NCI-H460 (cell line): ENCODE measurements around the gene IFT81. TPM values are rescaled to one million over a fixed set of nuclear protein-coding genes. Genes with fewer than 3 reads are reported as not detected.
"Not testable (repeated sequence)": the region's sequence is repeated elsewhere in the genome, so short reads cannot be mapped to it uniquely, and the experiment has no call there.

Experiments used
- DNase-seq: peaks from one replicate; pipeline ENCODE4 v3.0.0-alpha.2; 2016; ENCODE audit warnings: low read depth; ENCODE audit errors: extremely low read depth
- total RNA-seq: library from RNA; depleted of rRNA; stranded (reverse); fragments of >200 nt; shearing (Covaris generic); gene quantifications from 2 replicates; pipeline ENCODE4 v1.2.3, GENCODE V29; 2014

Gene IFT81
- total RNA-seq, 1 experiment from 2014 or later: 10.3 TPM

DNA sequence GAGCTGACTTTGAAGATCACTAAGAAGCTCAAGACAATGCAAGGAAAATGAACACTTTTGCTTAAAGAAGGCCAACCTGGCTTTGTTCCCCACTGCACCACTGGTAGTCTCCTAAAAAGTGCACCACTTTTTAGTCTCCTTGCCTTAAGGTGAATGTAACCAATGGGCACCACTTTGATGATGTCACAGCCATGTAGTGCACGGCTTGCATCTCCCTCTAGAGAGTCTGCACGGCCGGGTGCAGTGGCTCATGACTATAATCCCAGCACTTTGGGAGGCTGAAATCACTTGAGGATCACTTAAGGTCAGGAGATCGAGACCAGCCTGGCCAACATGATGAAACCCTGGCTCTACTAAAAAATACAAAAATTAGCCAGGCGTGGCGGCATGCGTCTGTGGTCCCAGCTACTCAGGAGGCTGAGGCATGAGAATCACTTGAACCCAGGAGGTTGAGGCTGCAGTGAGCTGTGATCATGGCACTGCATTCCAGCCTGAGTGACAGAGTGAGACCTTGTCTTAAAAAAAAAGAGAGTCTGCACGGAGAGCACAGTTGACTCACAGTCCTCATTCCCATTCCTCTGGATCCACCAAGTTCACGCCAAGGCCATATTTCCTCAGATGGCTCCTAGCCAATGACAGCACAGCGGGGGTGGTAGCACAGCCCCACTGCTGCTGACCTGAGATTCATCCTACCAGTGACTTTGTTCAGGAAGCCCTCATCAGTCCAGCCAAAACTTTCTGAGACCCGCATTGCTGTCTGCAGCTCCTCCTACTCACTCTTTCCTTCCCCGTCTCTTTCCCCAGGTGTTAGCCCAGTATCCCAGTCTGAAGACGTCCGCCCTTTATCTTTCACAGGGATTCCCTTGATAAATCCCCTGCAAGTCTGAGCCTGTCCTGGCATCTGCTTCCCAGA is 16.5 kb upstream of the IFT81 start:
- no peak for DNase-seq

- DNase-seq: no peak
Observed at GRCh38 chr12:110108309-110109036, 15.7 kb upstream of the IFT81 start.

DNA sequence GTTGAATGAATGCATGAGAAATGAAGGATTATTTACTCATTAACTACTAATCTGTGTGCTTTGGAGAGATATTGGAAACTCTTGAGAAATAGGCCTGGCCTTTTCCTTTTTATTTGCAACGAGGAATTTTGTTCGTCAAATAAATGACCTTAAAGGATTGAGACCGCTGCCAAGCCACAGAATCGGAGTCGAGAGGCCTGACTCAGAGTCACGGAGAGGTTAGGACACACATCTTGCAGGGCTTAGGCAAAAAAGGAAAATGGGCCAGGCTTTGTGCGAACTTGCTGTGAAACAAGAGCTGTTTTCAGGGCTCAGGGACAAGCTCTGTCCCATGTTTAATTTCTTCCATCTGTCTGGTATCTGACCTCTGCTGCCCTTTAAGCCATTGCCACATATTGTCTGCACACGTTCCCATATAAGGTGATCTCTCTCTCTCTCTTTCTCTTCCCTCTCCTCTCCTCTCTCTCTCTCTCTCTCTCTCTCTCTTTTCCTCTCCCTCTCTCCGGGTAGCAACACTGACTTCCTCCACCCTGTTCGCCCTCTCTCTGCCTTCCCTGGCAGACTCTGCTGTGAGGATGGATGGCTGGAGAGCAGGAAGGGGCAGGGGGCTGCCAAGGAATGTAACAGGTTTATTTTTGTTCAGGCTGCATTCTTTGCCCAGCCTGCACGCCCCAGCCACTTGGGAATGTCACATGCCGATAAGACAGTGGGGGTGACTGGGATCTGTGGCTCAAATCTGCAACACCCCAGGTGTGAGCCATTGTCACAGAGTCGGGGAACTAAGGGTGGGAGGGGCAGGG is 14.9 kb upstream of the IFT81 start:
- no peak for DNase-seq

DNA sequence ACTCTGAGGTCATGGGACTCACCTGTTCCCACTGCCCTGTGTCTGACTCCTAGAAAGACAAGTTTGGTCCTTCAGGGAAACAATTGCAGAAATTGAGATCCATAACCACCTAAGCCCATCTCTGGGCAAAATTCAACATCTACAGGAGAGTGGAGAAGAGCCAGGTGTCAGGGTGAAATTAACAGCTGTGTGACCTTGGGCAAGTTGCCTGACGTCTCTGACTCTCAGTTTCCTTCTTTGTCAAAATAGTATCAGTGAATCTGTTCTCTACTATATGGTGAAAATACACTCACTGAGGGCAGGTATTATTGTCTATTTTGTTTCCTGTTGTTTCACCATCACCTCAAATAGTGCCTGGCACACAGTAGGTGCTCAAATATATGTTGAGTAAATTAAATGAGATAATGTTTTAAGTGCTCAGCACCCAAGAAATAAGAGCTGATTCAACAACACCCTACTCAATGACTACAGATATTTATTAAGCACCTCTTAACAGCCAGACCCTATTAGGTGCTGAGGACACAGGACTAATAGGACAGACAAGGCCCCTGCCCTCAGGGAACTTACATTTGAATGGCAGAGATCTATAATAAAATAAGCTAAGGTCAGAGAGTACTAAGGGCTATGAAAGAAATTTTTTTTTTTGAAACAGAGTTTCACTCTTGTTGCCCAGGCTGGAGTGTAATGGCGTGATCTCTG is 14.2 kb upstream of the IFT81 start:
- DNase-seq: no peak

DNA sequence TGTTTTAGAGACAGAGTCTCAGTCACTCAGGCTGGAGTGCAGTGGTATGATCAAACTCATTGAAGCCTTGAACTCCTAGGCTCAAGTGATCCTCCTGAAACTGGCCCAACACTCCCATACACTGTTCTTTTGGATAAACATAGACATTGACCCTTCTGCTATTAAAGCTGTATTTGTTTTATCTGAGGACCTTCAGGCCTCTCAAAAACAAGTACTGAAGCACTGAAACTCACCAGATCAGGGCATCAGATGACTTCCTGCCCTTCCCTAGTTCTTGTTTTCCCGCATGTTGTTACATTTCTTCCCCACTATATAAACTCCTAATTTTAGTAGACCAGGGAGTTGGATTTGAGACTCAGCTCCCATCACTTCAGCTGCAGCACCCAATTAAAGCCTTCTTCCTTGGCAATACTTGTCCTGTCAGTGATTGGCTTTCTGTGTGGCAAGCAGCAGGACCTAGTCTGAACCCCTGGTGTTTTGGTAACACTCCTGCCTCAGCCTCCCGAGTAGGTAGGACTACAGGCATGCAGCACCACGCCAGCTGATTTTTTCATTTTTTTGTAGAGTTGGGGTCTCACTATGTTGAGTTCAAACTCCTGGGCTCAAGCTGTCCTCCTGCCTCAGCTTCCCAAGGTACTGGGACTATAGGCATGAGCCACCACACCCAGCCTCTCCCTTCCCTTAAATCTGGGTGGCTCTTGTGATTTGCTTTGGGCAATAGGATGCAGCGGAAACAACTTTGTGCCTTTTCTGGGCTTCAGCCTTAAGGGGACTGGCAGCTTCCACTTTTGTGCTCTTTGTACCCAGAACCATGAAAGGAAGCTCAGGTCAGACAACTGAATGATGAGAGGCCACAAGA is 12.5 kb upstream of the IFT81 start:
- no peak for DNase-seq

DNA sequence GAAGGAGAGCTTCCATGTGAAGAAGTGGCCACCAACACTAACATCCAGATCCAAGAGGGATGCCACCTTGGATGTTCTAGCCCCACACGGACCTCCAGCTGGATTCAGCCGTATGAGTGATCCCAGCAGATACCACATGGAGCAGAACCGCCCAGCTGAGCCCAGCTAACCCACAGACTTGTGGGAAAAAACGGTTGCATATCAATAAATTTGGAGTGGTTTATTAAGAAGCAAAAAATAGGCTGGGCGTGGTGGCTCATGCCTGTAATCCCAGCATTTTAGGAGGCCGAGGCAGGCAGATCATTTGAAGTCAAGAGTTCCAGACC is 11.9 kb upstream of the IFT81 start:
- no peak for DNase-seq

DNA sequence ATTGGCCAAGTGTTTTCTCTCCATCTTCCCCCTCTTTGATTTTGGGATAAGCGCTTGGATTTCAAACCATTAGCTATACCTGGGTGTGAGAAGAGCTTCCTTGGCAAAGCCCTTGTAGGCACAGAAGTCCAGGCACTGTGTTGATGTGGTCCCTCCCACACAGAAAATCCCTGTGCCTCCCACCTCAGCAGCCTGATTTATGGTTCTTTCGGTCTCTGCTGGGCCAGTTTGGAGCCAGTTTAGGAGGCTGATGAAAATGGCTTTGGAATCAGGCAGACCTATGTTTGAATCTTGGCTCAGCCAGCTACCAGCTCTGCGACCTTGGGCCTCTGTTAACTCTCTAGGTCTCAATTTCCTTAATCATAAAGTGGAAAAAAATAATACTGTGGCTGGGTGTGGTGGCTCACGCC is 9.6 kb upstream of the IFT81 start:
- DNase-seq: no peak

GRCh38 chr12:110115675-110116074 is 8.5 kb upstream of the IFT81 start:
- DNase-seq: no peak

- no peak for DNase-seq
Observed at GRCh38 chr12:110116623-110117022, 7.5 kb upstream of the IFT81 start.

DNA sequence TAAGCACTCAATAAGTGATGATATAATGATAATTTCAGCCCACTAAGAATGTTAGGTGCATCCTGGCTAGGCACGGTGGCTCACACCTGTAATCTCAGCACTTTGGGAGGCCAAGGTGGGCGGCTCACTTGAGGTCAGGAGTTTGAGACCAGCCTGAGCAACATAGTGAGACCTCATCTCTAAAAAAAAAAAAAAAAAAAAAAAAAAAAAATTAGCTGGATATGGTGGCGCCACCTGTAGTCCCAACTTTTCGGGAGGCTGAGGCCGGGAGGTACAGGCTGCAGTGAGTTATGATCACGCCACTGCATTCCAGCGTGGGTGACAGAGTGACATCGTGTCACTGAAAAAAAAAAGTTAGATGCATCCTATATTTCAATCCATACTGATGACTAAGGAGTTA is 6.9 kb upstream of the IFT81 start:
- not testable (repeated sequence) for DNase-seq

DNA sequence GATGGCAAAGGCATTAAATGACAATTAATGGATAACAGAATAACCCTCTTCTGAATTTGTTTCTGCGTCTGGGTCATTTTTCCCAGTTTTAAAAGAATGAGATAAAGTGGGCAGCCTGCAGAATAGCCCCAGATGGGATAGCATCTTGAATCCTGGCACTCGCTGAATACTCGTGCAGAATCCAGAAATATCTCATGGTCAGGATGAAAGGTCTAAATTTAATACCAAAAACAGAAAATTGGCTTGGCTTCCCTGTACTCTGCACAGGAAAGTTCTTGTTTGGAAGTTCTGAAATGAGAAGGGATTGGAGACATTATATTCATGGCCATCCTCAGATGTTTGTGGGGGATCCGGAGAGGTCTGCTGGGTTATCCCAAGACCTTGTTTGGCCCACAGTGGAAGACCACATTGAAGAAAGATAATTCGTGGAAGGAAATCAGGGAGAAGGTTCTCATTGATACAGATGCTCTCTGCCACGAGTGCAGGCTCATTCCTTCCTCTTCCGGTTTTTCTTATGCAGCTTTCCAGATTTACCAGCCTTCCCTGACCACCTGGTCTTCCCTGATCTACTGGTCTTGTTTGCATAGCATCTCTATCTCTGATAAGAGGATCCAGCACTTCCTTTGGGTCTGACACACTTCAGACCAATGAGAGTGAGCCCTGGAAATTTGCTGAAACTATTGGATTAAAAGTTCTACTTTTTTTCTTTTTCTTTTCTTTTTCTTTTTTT is 6.0 kb upstream of the IFT81 start:
- no peak for DNase-seq

- no peak for DNase-seq
Observed at GRCh38 chr12:110122929-110123328, 1.2 kb upstream of the IFT81 start.

- no peak for DNase-seq
Observed at GRCh38 chr12:110123919-110124268, 263 bp upstream of the IFT81 start.

DNA sequence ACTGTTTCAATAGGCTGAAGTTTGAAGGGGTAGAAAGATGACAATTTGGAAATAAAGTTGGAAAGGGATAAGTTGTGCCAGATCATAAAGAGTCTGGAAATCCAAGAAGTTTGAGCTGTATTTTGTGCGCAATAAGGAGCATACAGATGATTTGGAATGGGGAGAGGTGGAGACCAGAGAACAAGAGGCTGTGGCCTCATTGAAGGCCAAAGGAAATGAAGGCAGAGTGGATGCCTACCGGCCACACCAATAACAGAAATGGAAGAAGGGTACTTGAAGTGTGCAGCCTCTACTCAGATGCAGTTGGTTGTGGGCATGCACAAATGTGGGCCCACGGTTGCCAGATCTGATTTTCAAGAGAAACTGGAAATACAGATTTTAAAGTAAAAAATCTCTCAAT is 2.4 kb downstream of the IFT81 start:
- DNase-seq: no peak

DNA sequence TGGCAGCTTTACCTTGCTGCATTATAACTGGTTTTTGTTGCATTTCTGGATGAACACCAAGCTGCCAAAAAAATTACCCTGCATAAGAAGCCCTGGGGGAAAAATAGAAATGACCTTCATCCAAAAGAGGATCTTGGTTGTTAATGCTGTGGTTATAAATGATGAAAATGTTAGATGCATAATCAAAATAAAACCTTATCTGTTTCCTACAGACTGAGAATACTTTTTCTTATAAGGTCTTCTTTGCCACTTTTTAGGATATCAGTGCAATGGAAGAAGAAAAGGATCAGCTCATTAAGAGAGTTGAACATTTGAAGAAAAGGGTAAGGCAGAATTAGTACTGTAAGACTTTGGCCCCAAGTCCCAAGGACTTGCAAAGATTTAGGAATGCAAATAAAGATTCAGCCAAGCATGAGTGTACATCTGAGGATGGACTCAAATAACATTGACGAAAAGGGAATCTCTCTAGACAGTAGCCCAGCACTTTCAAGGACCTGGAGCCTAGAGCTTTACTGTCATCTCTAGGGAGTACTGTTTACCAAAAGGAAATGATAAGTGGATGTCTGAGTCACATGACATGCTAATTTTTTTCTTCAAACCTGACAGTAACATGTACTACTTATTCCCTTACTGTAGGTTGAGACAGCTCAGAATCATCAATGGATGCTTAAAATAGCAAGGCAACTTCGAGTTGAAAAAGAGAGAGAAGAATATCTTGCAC is 10.7 kb downstream of the IFT81 start:
- DNase-seq: no peak

- DNase-seq: no peak
Observed at GRCh38 chr12:110135806-110136205, 11.6 kb downstream of the IFT81 start.

DNA sequence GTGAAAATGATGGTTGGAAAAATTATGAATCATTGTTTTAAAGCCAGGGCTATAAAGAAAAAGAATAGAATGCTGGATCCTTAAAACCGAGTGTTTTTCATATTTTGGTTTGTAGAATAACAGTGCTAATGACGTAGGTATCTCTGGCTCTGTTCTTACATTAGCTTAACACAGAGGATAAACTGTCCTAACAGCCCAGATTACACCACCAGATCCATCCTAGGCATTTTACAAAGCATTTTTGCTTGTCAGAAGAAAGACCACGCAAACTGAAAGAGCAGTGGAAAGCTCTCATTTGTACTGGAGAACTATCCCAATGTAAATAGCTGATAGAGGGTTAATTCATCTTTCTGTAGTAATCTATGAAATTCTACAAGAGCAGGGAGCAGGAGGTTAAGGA is 13.6 kb downstream of the IFT81 start:
- DNase-seq: no peak

DNA sequence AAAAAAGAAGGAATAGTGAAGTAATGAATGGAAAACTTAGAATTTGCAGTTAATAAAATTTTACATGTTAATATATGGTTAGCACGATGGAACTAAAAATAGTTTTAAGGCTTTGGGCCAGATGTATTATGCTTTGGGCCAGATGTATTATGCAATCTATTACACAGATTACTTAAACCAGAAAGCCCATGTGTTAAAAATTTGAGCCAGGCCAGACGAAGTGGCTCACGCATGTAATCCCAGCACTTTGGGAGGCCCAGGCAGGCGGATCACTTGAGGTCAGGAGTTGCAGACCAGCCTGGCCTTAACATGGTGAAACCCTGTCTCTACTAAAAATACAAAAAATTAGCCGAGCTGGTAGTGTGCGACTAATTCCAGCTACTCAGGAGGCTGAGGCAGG is 17.2 kb downstream of the IFT81 start:
- DNase-seq: no peak

- no peak for DNase-seq
Observed at GRCh38 chr12:110146986-110147385, 22.8 kb downstream of the IFT81 start.
